HG03060 (cell line): ENCODE results near the gene CHRNA5.
"Not testable (repeated sequence)": the region's sequence is repeated elsewhere in the genome, so short reads cannot be mapped to it uniquely, and the experiment has no call there.

ENCODE experiments used
- ATAC-seq: cut with Tn5 transposase; IDR thresholded peaks from one replicate; pipeline ENCODE4 v1.9.1; 2021; ENCODE audit warnings: low read depth, moderate number of reproducible peaks; ENCODE audit not compliant: unreplicated experiment

The CHRNA5 gene

DNA sequence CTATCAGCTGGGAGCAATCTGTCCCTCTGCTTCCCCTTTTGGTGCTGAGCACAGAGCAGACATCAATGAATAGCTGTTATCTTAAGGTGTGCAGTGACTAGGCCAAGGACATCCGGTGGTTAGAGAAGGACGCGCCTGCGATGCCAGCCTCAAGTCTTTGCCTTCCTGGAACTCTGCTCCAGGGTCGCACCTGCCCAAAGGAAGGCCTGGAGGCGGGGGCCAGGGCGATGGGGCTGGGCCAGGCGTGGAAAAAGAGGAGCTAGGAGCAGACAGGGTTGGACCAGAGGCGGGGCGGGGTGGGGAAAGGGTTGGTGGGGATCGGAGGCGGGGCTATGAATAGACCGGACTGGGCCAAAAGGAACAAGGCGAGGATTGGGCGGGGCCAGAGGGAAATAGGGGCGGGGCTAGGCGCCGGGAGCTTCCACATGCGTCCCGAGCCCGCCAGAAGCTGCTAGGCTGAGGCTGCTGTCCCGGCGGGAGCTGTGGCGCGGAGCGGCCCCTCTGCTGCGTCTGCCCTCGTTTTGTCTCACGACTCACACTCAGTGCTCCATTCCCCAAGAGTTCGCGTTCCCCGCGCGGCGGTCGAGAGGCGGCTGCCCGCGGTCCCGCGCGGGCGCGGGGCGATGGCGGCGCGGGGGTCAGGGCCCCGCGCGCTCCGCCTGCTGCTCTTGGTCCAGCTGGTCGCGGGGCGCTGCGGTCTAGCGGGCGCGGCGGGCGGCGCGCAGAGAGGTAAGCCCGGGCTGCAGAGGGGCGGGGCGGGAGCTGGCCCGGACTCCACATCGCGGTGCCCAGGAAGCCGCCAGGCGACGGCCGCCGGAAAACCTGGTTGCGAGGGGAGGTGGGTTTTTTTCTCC is at the start of gene CHRNA5:
Gene CHRNA5 (plus strand): TSS at position 424 of the 854 bp plus-strand sequence. CDS start 200 bp downstream, at position 624.
- ATAC-seq: peak; percentile 61

DNA sequence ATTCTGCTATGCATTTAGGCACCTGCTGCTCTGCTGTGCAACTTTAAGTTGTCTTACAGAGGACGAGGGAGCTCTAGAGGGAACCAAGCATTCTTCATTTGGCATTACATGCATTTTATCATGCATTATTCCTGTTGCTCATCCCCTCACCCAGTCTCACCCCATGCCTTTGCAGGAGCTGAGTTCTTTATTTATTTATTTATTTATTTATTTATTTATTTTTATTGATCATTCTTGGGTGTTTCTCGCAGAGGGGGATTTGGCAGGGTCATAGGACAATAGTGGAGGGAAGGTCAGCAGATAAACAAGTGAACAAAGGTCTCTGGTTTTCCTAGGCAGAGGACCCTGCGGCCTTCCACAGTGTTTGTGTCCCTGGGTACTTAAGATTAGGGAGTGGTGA is 45.3 kb upstream of the CHRNA5 start:
- not testable (repeated sequence) for ATAC-seq

DNA sequence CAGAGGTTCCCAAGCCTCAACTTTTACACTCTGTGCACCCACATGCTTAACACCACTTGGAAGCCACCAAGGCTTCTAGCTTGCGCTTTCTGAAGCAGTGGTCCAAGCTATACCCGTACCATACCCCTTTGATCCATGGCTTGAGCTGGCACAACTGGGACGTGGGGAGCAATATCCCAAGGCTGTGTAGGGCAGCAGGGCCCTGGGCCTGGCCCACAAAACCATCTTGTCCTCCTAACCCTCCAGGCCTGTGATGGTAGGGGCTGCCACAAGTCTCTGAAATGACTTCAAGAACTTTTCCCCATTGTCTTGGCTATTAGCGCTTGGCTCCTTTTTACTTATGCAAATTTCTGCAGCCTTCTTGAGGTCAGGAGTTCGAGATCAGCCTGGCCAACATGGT is 41.1 kb upstream of the CHRNA5 start:
- ATAC-seq: no peak

DNA sequence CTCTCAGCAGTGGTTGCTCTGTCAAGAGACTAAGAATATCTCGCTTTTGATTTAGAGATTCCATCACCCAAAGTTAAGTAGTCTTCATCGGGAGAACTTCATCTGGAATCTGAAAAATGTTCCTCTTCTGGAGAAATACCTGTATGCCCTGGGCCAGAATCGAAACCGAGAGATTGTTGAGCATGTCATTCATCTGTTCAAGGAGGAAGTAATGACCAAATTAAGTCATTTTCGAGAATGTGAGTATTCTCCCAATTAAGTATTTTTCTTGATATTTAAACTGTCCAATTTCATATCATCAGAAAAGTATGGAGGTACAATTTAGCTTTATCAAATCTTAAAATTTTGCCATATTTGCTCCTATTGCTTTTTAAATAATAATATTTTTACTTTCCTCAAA is 38.0 kb upstream of the CHRNA5 start:
- no peak for ATAC-seq

DNA sequence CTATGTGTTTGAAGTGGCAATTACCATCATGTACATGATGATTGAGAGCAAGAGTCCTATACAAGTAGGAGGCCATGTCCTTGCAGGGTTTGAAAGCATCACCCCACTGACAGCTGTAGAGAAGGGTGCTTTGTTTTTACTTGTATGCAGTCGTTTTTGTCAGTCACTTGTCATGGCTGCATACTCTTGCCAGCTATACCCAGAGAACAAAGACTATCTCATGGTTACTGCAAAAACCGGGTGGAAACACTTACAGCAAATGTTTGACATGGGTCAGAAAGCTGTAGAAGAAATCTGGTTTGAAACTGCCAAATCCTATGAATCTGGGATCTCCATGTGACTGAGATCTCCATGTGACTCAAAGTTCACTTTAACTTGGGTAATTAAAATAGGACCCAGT is 32.0 kb upstream of the CHRNA5 start:
- ATAC-seq: no peak

DNA sequence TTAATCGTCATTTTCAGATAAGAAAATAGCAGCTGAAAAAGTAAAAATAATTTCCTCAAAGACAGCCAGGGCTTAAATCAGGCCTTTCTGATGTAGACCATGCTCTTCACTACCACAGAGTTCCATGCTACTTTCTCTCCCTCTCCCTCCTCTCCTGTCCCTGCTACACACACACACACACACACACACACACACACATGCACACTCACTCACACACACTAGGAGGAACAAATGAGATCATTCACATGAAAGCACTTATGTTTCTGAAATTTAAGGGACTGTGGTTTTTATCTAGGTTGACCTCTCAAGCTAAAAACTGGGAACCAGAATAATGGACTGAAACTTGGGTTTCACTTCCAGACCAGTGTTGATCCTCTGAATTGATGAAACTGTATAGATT is 29.2 kb upstream of the CHRNA5 start:
- no peak for ATAC-seq

DNA sequence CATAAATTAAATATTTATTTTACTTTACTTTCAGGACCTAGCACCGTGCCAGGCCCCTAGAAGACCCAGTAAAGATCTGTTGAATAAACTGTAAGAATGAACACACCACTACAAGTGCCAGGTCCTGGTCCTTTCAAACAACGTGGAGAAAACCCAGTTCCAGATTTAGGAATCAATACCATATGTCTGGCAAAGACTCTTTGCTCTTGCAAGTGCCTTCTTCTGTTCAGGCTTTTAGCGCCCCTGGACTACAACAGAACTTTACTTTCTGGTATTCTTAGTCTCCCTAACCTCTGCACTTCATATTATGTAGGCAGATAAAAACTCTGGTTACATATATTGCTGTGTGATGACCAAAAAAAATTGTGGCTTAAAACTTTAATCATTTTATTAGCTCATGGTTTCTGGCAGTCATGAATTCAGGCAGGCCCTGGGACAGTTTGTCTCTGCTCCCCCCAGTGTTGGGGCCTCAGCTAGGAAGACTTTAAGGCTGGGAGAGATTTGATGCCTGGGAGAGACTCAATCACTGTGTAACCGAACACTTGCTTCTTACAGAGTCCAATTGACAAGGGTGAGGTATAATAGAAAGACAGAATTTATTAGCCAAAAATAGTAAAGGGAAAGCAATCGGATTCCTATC is 27.9 kb upstream of the CHRNA5 start:
- ATAC-seq: no peak

DNA sequence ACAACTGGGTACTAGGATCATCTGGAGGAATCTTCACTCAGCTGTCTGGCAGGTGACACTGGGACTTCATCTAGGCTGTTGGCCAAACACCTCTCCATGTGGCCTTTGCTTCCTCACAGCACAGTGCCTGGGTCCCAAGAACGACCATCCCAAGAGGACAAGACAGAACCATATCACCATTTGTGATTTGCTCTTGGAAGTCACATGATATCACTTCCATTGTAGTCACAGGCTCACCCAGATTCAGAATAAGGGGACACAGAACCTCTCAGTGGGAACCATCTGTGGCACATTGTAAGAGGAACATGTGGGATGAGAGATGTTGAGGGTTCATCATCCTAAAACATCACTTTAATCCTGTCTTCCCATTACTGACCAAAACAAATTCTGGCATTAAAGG is 27.0 kb upstream of the CHRNA5 start:
- ATAC-seq: no peak

DNA sequence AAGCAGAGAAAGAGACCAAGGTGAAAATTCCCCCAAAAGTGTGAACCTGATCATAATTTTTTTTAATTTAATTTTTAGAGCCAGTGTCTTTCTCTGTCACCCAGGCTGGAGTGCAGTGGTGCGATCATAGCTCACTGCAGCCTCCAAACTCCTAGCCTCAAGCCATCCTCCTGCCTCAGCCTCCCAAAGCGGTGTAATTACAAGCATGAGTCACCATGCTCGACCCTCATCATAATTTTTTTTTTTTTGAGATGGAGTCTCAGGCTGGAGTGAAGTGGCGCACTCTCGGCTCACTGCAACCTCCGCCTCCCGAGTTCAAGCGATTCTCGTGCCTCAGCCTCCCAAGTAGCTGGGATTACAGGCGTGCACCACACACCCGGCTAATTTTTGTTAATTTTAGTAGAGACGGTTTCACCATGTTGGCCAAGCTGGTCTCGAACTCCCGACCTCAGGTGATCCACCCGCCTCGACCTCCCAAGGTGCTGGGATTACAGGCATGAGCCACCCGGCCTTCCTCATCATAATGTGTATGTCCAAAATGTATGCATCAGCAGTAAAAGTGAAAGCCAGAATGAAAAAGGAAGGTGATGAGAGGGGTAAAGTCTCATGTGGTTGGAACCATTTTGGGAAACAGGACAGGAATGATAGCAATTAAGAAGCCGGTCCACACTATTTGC is 25.7 kb upstream of the CHRNA5 start:
- ATAC-seq: not testable (repeated sequence)

DNA sequence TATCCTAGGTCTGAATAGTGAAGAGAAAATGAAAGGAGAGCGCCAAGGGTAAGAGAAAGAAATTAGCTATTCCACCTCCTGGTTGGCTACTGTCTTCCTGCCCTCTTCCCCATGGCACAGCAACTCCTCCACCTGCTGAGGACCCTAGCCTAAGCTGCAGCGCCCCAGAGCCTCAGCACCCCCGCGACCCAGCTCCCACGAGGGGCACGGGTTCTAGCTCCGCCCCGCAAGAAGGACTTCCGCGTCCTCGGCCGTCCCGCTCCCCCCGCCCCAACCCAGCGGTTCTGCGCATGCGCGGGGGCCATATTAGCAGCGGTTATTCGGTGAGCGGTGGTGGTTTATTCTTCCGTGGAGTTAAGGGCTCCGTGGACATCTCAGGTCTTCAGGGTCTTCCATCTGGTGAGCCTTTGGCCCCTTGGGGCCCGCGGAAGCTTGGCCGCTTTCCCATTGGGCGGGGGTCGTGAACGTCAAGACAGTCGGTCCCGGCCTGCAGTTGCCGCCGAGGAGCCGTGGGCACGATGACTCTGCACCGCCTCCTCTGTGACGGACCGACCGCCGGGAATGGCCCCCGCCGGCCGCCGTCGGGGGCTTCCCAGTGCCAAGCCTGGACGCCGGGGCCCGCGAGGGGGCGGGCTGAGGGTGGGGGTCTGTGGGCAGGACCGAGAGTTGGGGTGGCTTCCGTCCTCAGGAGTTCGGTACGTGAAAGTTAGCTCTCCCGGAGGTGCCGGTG is 25.0 kb upstream of the CHRNA5 start, which contains the start of gene PSMA4:
Gene PSMA4 (plus strand): TSS at position 304 of the 730 bp plus-strand sequence. CDS start 1,484 bp downstream, outside the sequence.
- peak; percentile 40 for ATAC-seq

DNA sequence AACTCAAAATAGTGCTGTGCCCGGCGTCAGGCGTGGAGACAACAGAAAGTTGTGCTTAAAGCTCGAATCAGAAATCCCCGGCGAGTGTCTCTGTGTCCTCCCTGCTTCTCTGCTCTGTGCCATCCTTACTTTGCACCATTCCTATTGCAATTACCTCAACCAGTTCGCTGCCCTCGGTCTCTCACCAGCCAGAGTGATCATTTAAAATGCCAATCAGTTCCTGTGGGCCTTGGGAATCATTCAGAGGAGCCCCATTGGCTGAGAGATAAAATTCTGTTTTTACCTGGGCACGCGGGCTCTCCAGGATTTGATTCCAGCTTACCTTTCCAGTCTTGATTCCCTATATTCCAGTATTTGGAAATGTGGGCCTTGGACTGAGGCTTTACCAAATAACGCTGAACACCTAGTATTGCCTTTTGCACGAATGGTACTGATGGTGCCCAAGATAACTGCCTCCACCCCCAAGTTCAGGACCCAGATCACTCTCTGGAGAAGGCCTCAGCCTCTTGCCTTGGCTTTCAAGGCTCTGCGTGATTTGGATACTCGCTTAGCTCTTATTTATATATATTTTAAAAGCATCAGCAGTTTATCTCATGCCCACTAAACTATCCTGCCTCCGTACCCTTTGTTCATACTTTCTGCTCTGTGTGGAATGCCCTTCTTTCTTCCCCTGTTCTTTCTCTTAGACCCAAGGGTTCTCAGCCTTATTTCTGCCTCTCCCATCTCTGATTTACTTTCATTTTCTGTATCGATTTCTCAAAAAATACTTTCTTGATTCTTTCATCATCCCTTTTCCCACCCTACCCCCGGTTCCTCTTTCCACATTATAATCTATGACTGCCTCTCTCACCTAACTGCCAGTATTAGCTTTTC is 24.2 kb upstream of the CHRNA5 start:
- ATAC-seq: no peak

DNA sequence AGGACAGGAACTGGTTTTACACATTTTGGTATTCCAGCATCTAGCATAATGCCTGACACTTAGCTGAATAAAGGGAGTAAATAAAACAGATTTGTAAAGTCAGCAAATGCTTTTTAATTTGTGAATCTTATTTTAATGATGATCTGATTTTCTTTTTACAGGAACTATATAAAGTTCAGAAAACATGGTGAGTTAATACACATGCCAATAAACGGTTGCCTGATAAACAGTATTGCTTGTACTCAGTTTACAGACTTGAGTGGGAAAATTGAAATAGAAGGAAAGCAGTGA is 23.6 kb upstream of the CHRNA5 start:
- ATAC-seq: no peak

DNA sequence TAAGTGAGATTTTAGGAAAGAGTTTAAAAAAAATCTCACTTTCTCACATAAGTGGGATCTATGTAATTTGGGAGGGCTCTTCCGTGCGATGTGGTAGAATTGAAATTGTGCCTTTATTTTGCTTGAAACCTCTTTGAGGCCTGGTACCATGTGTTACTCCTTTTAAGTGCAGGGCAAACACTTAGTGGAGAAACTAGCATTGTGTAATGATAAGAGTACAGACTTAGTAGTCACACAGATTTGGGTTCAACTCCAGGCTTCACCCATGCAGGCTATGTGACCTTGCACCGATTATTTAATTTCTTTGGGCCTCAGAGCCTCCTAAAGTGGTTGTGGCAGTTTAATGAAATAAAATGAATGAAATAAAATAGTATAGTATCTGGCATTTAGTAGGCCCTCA is 22.7 kb upstream of the CHRNA5 start:
- no peak for ATAC-seq

DNA sequence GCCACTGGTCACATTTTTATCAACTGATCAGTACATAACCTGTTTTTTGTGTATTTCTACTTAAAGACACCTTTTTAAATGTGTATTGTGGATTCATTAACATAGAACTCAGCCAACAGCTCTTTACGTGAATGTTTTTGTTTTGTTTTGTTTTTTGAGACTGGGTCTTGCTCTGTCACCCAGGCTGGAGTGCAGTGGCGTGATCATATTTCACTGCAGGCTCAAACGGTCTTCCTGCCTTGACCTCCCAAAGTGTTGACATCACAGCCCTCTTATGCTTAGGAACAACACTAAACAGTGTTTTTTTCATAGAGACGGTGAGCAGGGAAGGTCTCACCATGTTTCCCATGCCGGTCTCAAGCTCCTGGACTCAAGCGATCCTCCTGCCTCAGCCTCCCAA is 15.1 kb upstream of the CHRNA5 start:
- ATAC-seq: no peak

DNA sequence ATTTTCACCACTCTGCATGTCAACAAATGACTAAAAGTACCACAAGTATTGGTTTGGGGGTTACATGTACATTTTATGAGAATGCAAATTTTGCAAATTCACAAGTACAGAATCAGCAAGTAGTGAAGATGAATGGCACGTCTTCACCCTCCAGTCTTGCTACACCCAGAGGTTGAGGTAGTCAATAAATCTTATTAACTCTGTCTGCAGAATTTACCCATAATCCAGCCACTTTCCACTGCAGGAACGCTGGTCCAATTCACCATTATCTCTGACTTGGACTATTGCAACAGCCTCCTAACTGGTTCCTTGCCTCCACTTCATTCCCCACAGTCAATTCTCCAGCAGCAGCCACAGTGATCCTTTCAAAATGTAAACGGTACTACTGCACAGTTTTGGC is 14.5 kb upstream of the CHRNA5 start:
- no peak for ATAC-seq

DNA sequence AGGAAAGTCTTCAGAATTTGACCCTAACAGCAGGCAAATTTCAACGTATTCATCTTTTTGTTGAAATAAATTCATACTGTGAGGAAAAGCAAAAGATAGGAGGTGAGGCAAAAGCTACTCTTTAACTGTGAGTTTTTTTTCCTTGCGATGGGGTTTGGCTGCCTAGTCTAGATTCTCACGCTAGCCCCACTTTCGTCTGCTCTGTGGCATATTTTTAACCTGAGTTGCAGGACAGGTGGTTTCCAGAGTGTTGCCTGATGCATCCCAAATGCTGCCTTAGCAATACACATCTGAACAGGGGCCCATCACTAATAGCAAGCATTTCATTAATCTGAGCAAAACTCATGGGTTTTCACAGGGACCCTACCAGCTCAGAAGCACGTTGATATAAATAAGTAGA is 13.4 kb upstream of the CHRNA5 start:
- no peak for ATAC-seq

DNA sequence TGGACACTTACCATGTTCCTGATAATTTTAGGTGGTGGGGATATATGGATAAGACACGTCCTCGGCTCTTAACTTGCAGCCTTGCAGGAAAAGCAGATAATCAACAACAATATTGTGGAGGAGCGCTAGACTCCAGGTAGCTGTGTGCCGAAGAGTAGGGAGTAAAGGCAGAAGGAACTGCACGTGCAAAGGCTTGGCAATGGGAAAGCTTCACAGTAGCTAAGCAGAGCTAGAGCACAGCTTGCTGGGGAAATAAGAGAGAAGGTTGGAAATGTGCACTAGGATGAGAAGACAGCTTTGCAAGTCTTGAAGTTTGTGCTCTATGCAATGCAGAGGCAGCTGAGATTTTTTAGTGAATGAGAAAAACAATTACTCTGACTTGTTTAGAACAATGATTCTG is 12.7 kb upstream of the CHRNA5 start:
- ATAC-seq: no peak

DNA sequence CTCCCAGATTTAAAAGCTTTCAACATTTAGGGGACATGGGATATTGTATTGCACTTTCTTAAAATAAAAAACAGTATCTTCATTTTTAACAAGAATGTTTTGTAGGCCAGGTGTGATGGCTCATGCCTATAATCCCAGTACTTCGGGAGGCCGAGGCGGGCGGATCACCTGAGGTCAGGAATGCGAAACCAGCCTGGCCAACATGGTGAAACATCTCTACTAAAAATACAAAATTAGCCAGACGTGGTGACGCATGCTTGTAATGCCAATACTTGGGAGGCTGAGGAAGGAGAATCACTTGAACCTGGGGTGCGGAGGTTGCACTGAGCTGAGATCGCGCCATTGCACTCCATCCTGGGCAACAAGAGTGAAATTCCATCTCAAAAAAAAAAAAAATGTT is 5.1 kb upstream of the CHRNA5 start:
- ATAC-seq: not testable (repeated sequence)

DNA sequence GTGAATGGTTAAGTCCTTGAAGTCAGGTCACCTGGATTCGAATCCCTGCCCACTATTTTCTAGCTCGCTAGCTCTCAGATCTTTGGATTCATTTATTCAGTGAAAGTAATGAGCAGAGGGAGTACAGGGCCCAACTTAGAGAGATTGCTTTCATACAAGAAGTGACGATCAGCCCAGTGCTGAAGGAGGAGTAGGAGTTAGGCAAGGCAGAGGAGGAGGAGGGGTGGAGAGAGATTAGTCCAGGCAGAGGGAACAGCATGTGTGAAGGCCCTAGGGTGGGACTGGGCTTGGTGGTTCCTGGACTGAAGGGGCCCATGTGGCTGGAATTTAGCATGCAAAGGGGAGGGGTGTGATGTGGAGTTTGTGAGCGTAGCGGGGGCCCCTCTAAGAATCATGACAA is 3.8 kb upstream of the CHRNA5 start:
- ATAC-seq: no peak

DNA sequence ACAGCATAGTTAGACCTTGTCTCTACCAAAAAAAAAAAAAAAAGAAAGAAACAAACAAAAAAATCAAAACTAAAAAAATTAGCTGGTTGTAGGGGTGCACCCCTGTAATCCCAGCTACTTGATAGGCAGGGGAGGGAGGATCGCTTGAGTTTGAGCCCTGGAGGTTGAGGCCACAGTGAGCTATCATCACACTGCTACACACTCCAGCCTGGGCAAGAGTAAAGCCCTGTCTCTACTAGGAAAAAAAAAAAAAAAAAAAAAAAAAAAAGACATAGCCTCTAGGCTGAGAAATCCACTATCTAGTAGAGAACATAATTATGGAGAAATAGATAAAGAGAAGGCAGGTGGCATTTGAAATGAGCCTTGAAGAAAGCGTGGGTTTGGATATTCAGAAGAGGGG is 2.2 kb upstream of the CHRNA5 start:
- no peak for ATAC-seq
